ENCODE data around the gene SPG21.

- TF ChIP-seq CTCF (conservative IDR thresholded peaks at IDR 0.05; ENCODE audit: low read depth, low read length), result no peak
- no peak for TF ChIP-seq EZH2 (IDR thresholded peaks at IDR 0.05; ENCODE audit: low read length, unreplicated experiment)
- no peak for TF ChIP-seq EZH2phosphoT487 (IDR thresholded peaks at IDR 0.05; ENCODE audit: borderline replicate concordance, low read length)
These were observed 47.4 kb downstream of the SPG21 start for GRCh38 chr15:64942356-64942755.

Data from PC-3 (cell line).